ENCODE measurements around the gene DSC1.
A peak's percentile ranks its signal among the peaks of the same experiment; 100 is the strongest.
"Not testable (repeated sequence)": the region's sequence is repeated elsewhere in the genome, so short reads cannot be mapped to it uniquely, and the experiment has no call there.

DSC1 gene

GRCh38 chr18:31171144-31171839 is 8.6 kb upstream of the DSC1 start:
- no peak for DNase-seq

GRCh38 chr18:31170335-31170734 is 7.7 kb upstream of the DSC1 start:
- DNase-seq, result no peak

DNA sequence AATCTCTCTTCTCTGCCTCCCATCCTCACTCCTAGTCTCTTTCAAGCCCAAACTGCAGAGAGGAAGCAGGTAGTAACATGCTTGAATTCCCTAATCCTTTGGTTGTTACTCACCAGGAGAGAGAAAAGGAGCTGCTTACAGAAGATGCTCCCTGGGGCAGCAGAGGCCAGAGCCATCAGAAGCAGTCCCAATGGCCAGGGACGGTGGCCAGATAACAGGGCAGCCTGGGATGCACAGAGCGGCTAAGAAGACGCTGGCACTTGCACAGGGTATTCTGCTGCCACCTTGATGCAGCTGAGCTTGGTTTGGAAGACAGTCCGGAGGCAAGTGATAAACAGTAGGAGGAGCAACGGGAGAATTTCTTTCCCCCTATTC is 250 bp downstream of the DSC1 start:
- no peak for DNase-seq

- DNase-seq, result no peak
Observed at GRCh38 chr18:31161757-31162418, 768 bp downstream of the DSC1 start.

GRCh38 chr18:31156821-31157763 is 5.6 kb downstream of the DSC1 start:
- no peak for DNase-seq

DNA sequence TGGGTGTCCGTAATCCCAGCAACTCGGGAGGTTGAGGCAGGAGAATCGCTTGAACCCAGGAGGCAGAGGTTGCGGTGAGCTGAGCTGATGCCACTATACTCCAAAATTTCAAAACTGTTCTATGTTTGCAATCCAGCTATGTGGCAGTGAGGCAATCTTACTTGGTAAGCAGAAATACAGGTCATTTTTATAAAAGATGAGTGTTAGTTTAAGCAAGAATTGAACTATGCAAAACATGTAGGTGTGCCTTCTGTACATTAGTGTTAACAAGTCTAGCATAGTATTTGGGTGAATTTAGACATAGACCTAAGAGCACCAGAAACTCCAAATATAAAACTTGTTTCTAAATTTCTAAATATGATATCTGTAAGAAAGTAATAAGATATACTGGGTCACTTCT is 7.2 kb downstream of the DSC1 start:
- no peak for DNase-seq

DNA sequence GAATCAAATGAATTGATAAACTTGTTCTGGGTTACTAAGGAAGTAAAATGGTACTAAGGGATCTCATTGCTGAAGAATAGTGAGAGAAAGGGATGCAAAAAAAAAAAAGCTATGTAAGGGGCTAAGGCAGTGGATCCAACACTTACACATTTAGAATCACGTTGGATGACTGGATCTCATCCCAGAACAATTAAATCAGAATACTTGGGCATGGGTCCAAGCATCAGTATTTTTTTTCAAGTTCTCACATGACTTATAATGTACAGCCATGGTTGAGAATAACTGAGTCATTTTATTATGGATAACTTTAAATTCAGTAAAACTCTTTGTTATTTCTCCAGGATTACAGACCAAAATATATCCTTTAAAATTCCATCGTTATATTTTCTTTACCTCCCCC is 8.5 kb downstream of the DSC1 start:
- no peak for DNase-seq

DNA sequence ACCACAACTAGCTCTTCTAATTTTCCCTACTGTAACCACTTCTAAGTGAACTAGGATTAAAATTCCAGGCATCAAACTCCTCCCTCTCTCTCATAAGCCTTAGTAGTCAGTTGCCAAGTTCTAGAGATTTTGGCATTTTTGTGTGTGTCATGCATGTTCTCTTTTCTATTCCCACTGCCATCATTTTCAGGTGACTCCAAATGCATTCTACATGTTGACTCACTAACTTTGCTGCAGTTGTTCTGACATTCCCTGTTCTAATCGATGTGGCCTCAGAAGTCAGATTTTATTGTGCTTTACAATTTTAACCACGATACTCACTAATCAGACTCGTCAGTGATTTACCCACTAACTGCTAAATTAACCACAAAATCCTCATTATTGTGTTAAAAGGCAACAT is 13.3 kb downstream of the DSC1 start:
- DNase-seq, result no peak

GRCh38 chr18:31148600-31148999 is 14.1 kb downstream of the DSC1 start:
- no peak for DNase-seq

- no peak for DNase-seq
Observed at GRCh38 chr18:31146809-31147208, 15.8 kb downstream of the DSC1 start.

- DNase-seq, result no peak
Observed at GRCh38 chr18:31143025-31143424, 19.6 kb downstream of the DSC1 start.

GRCh38 chr18:31138709-31139108 is 23.9 kb downstream of the DSC1 start:
- no peak for DNase-seq

- no peak for DNase-seq
Observed at GRCh38 chr18:31134988-31135529, 27.6 kb downstream of the DSC1 start.

DNA sequence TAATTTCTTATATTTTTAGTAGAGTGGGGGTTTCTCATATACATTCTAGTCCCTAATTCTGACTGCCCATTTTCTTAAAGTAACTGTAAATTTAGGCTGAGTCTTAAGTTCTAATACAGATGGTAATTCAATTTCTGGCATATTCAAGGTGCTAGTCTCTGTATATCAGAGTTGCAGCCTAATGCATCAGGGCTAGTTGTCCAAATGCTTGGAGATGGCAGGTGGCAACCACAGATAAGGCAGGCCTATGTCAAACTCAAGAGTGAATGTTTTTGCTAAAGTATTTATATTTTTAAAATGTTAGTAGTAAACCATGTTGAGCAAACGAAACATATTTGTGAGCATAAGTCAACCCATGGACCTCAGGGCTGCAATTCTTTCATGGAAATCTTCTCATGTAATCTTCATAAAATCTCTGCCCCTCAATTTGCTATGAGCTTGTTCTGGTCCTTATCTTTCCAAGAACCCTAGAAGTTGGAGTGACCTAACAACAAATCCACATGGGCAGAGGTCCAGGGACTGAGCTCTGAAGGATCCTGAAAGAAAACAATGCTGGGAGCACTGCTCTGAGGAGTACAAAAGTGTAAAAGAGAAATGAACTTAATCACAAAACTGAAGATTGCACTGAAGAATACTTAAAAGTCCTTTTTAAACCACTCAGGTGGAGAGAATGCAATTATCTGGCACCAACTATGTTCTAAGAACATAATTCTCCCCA is 33.1 kb downstream of the DSC1 start:
- no peak for DNase-seq

GRCh38 chr18:31125878-31126277 is 36.8 kb downstream of the DSC1 start:
- DNase-seq, result no peak

- DNase-seq, result not testable (repeated sequence)
Observed at GRCh38 chr18:31123125-31123524, 39.5 kb downstream of the DSC1 start.

GRCh38 chr18:31120594-31120993 is 42.1 kb downstream of the DSC1 start:
- DNase-seq, result no peak

- DNase-seq, result no peak
Observed at GRCh38 chr18:31116853-31117595, 45.6 kb downstream of the DSC1 start.

- no peak for DNase-seq
Observed at GRCh38 chr18:31112804-31113203, 49.9 kb downstream of the DSC1 start.

GRCh38 chr18:31105733-31106132 is 56.9 kb downstream of the DSC1 start:
- DNase-seq, result peak; percentile 44

- no peak for DNase-seq
Observed at GRCh38 chr18:31104444-31104843, 58.2 kb downstream of the DSC1 start.

- no peak for DNase-seq
Observed at GRCh38 chr18:31103423-31103822, 59.2 kb downstream of the DSC1 start.

Data from 8988T (cell line).